ENCODE measurements around the gene AP3B1. TPM values are rescaled to one million over a fixed set of nuclear protein-coding genes. Genes with fewer than 3 reads are reported as not detected.

Gene AP3B1
- total and polyA plus RNA-seq, 2 of the 8 experiments (the other 6 are each of a cell fraction or from before 2014, with no cell fraction given), result 45.8 to 48.3 TPM

GRCh38 chr5:78286290-78286689 is 8.2 kb downstream of the AP3B1 start:
- Histone ChIP-seq H3K4ac (replicated peaks; ENCODE audit: insufficient read length, low read depth, low read length) (no peak overlapping the region), H3K27me3 (replicated peaks in 1 of 4; ENCODE audit: control insufficient read depth in 3 of 4, extremely low read depth in 1 of 4, insufficient read depth in 3 of 4, low read length in 3 of 4) (no peaks in the 10 kb centered on the region), H3K23me2 (ENCODE audit: low read depth, low read length) (0 out of 2 replicates have a peak, but pooled peaks cover 2% of the 10 kb centered on the region), H3K14ac (ENCODE audit: insufficient read length) (no peak overlapping the region), H3K27ac (ENCODE audit: low read depth, low read length) (no peak overlapping the region), H3K79me2 (ENCODE audit: control insufficient read depth in 1 of 2, insufficient read depth in 2 of 2, low read length in 2 of 2) (peaks cover 0 to 87% of the 10 kb centered on the region in 2 experiments; a peak in 3 of 4 replicates), H3K4me1 (replicated peaks in 1 of 4; ENCODE audit: control insufficient read depth in 3 of 4, insufficient read depth in 4 of 4, low read length in 3 of 4) (no peaks in the 10 kb centered on the region), H3K56ac (replicated peaks; ENCODE audit: insufficient read length, low read depth, low read length) (no peak overlapping the region), H4K91ac (replicated peaks; ENCODE audit: insufficient read length, low read length) (no peak overlapping the region), H3K23ac (ENCODE audit: insufficient read length) (no peak overlapping the region), H2BK12ac (ENCODE audit: low read depth, low read length) (no peak overlapping the region), H2BK20ac (ENCODE audit: low read length) (no peak overlapping the region), H2BK15ac (ENCODE audit: low read length) (no peak overlapping the region), H2AK5ac (ENCODE audit: low read depth, low read length) (no peak overlapping the region), H4K5ac (ENCODE audit: insufficient read length, low read depth, low read length) (no peak overlapping the region), H2BK5ac (ENCODE audit: low read depth, low read length) (no peak overlapping the region), H3K36me3 (ENCODE audit: control insufficient read depth in 2 of 4, insufficient read depth in 4 of 4, low read length in 3 of 4) (no peaks in the 10 kb centered on the region), H2BK120ac (replicated peaks; ENCODE audit: low read depth, low read length) (no peak overlapping the region), H3K4me3 (ENCODE audit: extremely low read depth in 1 of 4, insufficient read depth in 2 of 4, low read depth in 3 of 4, low read length in 4 of 4) (no peak overlapping the region), H3K9ac (replicated peaks in 1 of 4; ENCODE audit: extremely low read depth in 1 of 4, low read depth in 3 of 4, low read length in 3 of 4) (no peak overlapping the region), H4K20me1 (replicated peaks in 1 of 2; ENCODE audit: control insufficient read depth in 1 of 2, insufficient read depth in 2 of 2, low read length in 2 of 2) (peaks cover 5 to 12% of the 10 kb centered on the region in 2 experiments), H3K79me1 (ENCODE audit: low read depth, low read length) (no peaks in the 10 kb centered on the region; the same call in 1 of the 2 replicates), H3K18ac (ENCODE audit: extremely low read depth, low read length) (no peak overlapping the region), H3K4me2 (ENCODE audit: insufficient read depth in 1 of 2, low read depth in 2 of 2, low read length in 2 of 2) (no peak overlapping the region), H2AFZ (ENCODE audit: low read length) (no peak overlapping the region), H3K9me3 (ENCODE audit: insufficient read depth in 2 of 2, low read depth in 1 of 2, low read length in 1 of 2) (no peaks in the 10 kb centered on the region), H4K8ac (ENCODE audit: extremely low read depth, insufficient read depth, low read length) (no peak overlapping the region)
- POLR2A ChIA-PET (ENCODE audit: partially characterized antibody), result no interaction called here
- no peak for DNase-seq (ENCODE audit: low read depth in 1 of 2, low spot score in 2 of 2)
- FAIRE-seq, result no peak
- CTCF ChIA-PET (ENCODE audit: partially characterized antibody), result no interaction called here
- WGBS, 2 experiments (ENCODE audit: extremely low coverage in 1 of 2, insufficient coverage in 1 of 2, insufficient read length in 1 of 2, insufficient replicate concordance in 2 of 2, low coverage in 1 of 2, low lambda C conversion rate in 2 of 2, missing lambda C conversion rate in 1 of 2), result 47% methylated on average over 1 of the region's 1 CpG; no CpG with 5 or more reads in 1 of the 2 experiments
- no peak for TF ChIP-seq CHD1 (IDR thresholded peaks at IDR 0.05; ENCODE audit: low read depth, low read length)
- TF ChIP-seq NRF1 (IDR thresholded peaks at IDR 0.05; ENCODE audit: low read depth, low read length), result no peak
- no peak for TF ChIP-seq ZNF274 (IDR thresholded peaks at IDR 0.05; ENCODE audit: borderline replicate concordance, extremely low read depth, low read length)
- no peak for TF ChIP-seq RXRA (IDR thresholded peaks at IDR 0.05; ENCODE audit: insufficient read depth, low read depth, low read length)
- no peak for TF ChIP-seq POLR2A (IDR thresholded peaks at IDR 0.05; ENCODE audit: control extremely low read depth in 1 of 2, low read depth in 2 of 2, low read length in 2 of 2)
- no peak for TF ChIP-seq JUND (IDR thresholded peaks at IDR 0.05; ENCODE audit: low read length)
- no peak for TF ChIP-seq USF2 (IDR thresholded peaks at IDR 0.05; ENCODE audit: low read length)
- TF ChIP-seq CEBPB (IDR thresholded peaks at IDR 0.05; ENCODE audit: low read depth, low read length), result no peak
- TF ChIP-seq EP300 (IDR thresholded peaks at IDR 0.05; ENCODE audit: borderline replicate concordance in 1 of 2, low read depth in 2 of 2, low read length in 2 of 2), result no peak
- TF ChIP-seq TAF7 (optimal IDR thresholded peaks at IDR 0.05; ENCODE audit: borderline replicate concordance, low read depth, low read length), result no peak
- TF ChIP-seq POLR2AphosphoS5 (IDR thresholded peaks at IDR 0.05; ENCODE audit: low read depth, low read length), result no peak
- TF ChIP-seq CBX5 (IDR thresholded peaks at IDR 0.05; ENCODE audit: low read depth, low read length), result no peak
- TF ChIP-seq JUN (IDR thresholded peaks at IDR 0.05; ENCODE audit: low read depth, low read length), result no peak
- TF ChIP-seq GABPA (IDR thresholded peaks at IDR 0.05; ENCODE audit: borderline replicate concordance, insufficient read depth, low read length), result no peak
- TF ChIP-seq SUZ12 (IDR thresholded peaks at IDR 0.05; ENCODE audit: low read length), result no peak

All from H1 (cell line).